ENCODE measurements around the gene MINK1.

The MINK1 gene

GRCh38 chr17:4812690-4813089 is 20.4 kb upstream of the MINK1 start:
- ChIA-PET CTCF (interaction anchor here (0.6 to 0.7 kb wide), 2 partner anchors 16 to 38 kb away, joined by 3 to 6 read pairs; no protein-coding TSS in a partner anchor), POLR2A (interaction anchor here (0.7 to 2.0 kb wide), 3 partner anchors 13 to 158 kb away, joined by 3 to 9 read pairs (median 4); no protein-coding TSS in a partner anchor)
- no peak overlapping the region for H3K4me3 ChIP-seq (ENCODE audit: low read depth, low read length)
- H3K9me3 ChIP-seq (ENCODE audit: control insufficient read depth, insufficient read depth, low read depth, low read length) = no peaks in the 10 kb centered on the region
- peaks cover 0 to 57% of the 10 kb centered on the region in 2 experiments; a peak in 2 of 3 replicates for H3K36me3 ChIP-seq (ENCODE audit: control insufficient read depth in 2 of 2, insufficient read depth in 1 of 2, low read length in 2 of 2)
- H3K4me1 ChIP-seq (ENCODE audit: control insufficient read depth, insufficient read depth, low read length) = no peaks in the 10 kb centered on the region
- no peak overlapping the region for H3K27ac ChIP-seq (ENCODE audit: extremely low read depth, low read depth, low read length)
- TF ChIP-seq ZNF544 (tag by site-specific recombination; IDR thresholded peaks at IDR 0.05) = no peak
- TF ChIP-seq ZNF585B (tag by site-specific recombination; IDR thresholded peaks at IDR 0.05) = no peak
- TF ChIP-seq ZNF394 (tag by site-specific recombination; IDR thresholded peaks at IDR 0.05; ENCODE audit: borderline replicate concordance) = peak; percentile 73

- peaks cover 0 to 52% of the 10 kb centered on the region in 2 experiments; a peak in 2 of 3 replicates for H3K36me3 ChIP-seq (ENCODE audit: control insufficient read depth in 2 of 2, insufficient read depth in 1 of 2, low read length in 2 of 2)
- POLR2A ChIA-PET = no interaction called here
Observed at GRCh38 chr17:4815043-4815675, 18.0 kb upstream of the MINK1 start.

GRCh38 chr17:4816826-4817225 is 16.3 kb upstream of the MINK1 start:
- H3K36me3 ChIP-seq (ENCODE audit: control insufficient read depth in 2 of 2, insufficient read depth in 1 of 2, low read length in 2 of 2) = peaks cover 0 to 41% of the 10 kb centered on the region in 2 experiments; a peak in 2 of 3 replicates
- no peak overlapping the region for H3K27ac ChIP-seq (ENCODE audit: extremely low read depth, low read depth, low read length)
- ChIA-PET CTCF (no interaction called here), POLR2A (interaction anchor here (0.5 kb wide), 1 partner anchor 9 kb away, joined by 5 read pairs; no protein-coding TSS in a partner anchor)
- no peaks in the 10 kb centered on the region for H3K4me1 ChIP-seq (ENCODE audit: control insufficient read depth, insufficient read depth, low read length)
- no peak overlapping the region for H3K4me3 ChIP-seq (ENCODE audit: low read depth, low read length)
- no peaks in the 10 kb centered on the region for H3K9me3 ChIP-seq (ENCODE audit: control insufficient read depth, insufficient read depth, low read depth, low read length)
- no peak for TF ChIP-seq ZNF202 (tag by site-specific recombination; IDR thresholded peaks at IDR 0.05; ENCODE audit: borderline replicate concordance)
- TF ChIP-seq ZSCAN23 (tag by site-specific recombination; IDR thresholded peaks at IDR 0.05) = no peak
- TF ChIP-seq PBX3 (CRISPR knock-in tag; IDR thresholded peaks at IDR 0.05) = no peak
- no peak for TF ChIP-seq SP7 (tag by site-specific recombination; IDR thresholded peaks at IDR 0.05)
- no peak for TF ChIP-seq ZNF707 (tag by site-specific recombination; IDR thresholded peaks at IDR 0.05)
- TF ChIP-seq IKZF3 (tag by site-specific recombination; IDR thresholded peaks at IDR 0.05) = no peak
- TF ChIP-seq ZBTB6 (tag by site-specific recombination; IDR thresholded peaks at IDR 0.05) = no peak
- no peak for TF ChIP-seq ZBTB21 (tag by site-specific recombination; IDR thresholded peaks at IDR 0.05)
- no peak for TF ChIP-seq ZNF777 (tag by site-specific recombination; IDR thresholded peaks at IDR 0.05; ENCODE audit: borderline replicate concordance)
- no peak for TF ChIP-seq PRDM6 (tag by site-specific recombination; IDR thresholded peaks at IDR 0.05)
- TF ChIP-seq ZFP41 (tag by site-specific recombination; IDR thresholded peaks at IDR 0.05; ENCODE audit: borderline replicate concordance) = no peak
- no peak for TF ChIP-seq ZNF621 (tag by site-specific recombination; IDR thresholded peaks at IDR 0.05)
- TF ChIP-seq OVOL3 (tag by site-specific recombination; IDR thresholded peaks at IDR 0.05) = no peak
- no peak for TF ChIP-seq PRDM4 (tag by site-specific recombination; IDR thresholded peaks at IDR 0.05)

More at GRCh38 chr17:4815043-4815675, 18.0 kb upstream of the MINK1 start:
- Histone ChIP-seq H3K4me3 (ENCODE audit: low read depth, low read length) (no peak overlapping the region), H3K27ac (ENCODE audit: extremely low read depth, low read depth, low read length) (no peak overlapping the region), H3K9me3 (ENCODE audit: control insufficient read depth, insufficient read depth, low read depth, low read length) (no peaks in the 10 kb centered on the region), H3K4me1 (ENCODE audit: control insufficient read depth, insufficient read depth, low read length) (no peaks in the 10 kb centered on the region)
- CTCF ChIA-PET = interaction anchor here (0.7 kb wide), 1 partner anchor 9 kb away, joined by 3 read pairs; no protein-coding TSS in a partner anchor
- TF ChIP-seq CTCF (tag by site-specific recombination; IDR thresholded peaks at IDR 0.05) = peak; percentile 37; the same call in 1 of the 2 replicates
- TF ChIP-seq EGR2 (tag by site-specific recombination; IDR thresholded peaks at IDR 0.05; ENCODE audit: low read depth) = peak; percentile 72
- no peak for TF ChIP-seq KLF8 (tag by site-specific recombination; IDR thresholded peaks at IDR 0.05)
- TF ChIP-seq ZFHX2 (tag by site-specific recombination; conservative IDR thresholded peaks at IDR 0.05) = peak; percentile 62
- TF ChIP-seq ZNF366 (tag by site-specific recombination; conservative IDR thresholded peaks at IDR 0.05) = peak; percentile 75
- TF ChIP-seq ZNF514 (tag by site-specific recombination; IDR thresholded peaks at IDR 0.05) = no peak
